HL-60 (cell line): ENCODE results near the gene UVSSA.
"Not testable (repeated sequence)": the region's sequence is repeated elsewhere in the genome, so short reads cannot be mapped to it uniquely, and the experiment has no call there.

Experiments used
- DNase-seq, 2 experiments: peaks; one replicate each; pipeline ENCODE4 v3.0.0-alpha.2; 2010 to 2020; ENCODE audit warnings: low read depth in 1 of 2, low spot score in 1 of 2
- H3K27ac ChIP-seq: fragments of 250-450 bp; sonication (Bioruptor Pico); replicated peaks from 2 replicates; pipeline ENCODE4 v1.5.1; 2020; ENCODE audit warnings: mild to moderate bottlenecking, moderate library complexity
- H3K27me3 ChIP-seq: fragments of 250-450 bp; sonication (Bioruptor Pico); 2 replicates; pipeline ENCODE4 v1.5.1; 2021; ENCODE audit warnings: mild to moderate bottlenecking, moderate library complexity; ENCODE audit not compliant: insufficient read depth, poor library complexity, severe bottlenecking
- H3K4me3 ChIP-seq: replicated peaks from 2 replicates; pipeline ENCODE4 v1.5.1; 2011; ENCODE audit warnings: mild to moderate bottlenecking, control low read depth, low read length; ENCODE audit not compliant: insufficient read depth
- GABPA ChIP-seq: IDR thresholded peaks from 2 replicates; pipeline ENCODE4 v1.6.1; 2012; ENCODE audit warnings: low read depth
- POLR2AphosphoS5 ChIP-seq: IDR thresholded peaks from 2 replicates; pipeline ENCODE4 v1.6.1; 2012; ENCODE audit warnings: low read depth
- SPI1 ChIP-seq: IDR thresholded peaks from 2 replicates; pipeline ENCODE4 v1.6.1; 2012; ENCODE audit warnings: low read depth, mild to moderate bottlenecking, borderline replicate concordance
- TF ChIP-seq, protein P1 (sequence below): IDR thresholded peaks from 2 replicates; pipeline ENCODE4 v1.6.1; 2012; ENCODE audit warnings: low read depth; ENCODE audit not compliant: insufficient replicate concordance
- TF ChIP-seq, protein P2 (sequence below): IDR thresholded peaks from one replicate; pipeline ENCODE4 v1.5.1; 2011; ENCODE audit warnings: low read length, control low read depth, inconsistent platforms; ENCODE audit not compliant: insufficient read depth

The UVSSA gene

GRCh38 chr4:1335193-1335883, 11.7 kb upstream of the UVSSA start:
- peak overlapping the region; percentile 61 for H3K27ac ChIP-seq
- peak; percentile 19; the same call in 1 of the 2 replicates for TF ChIP-seq POLR2AphosphoS5
- not testable (repeated sequence) for H3K27me3 ChIP-seq, H3K4me3 ChIP-seq
- DNase-seq: peak; percentile 7 to 54

DNA sequence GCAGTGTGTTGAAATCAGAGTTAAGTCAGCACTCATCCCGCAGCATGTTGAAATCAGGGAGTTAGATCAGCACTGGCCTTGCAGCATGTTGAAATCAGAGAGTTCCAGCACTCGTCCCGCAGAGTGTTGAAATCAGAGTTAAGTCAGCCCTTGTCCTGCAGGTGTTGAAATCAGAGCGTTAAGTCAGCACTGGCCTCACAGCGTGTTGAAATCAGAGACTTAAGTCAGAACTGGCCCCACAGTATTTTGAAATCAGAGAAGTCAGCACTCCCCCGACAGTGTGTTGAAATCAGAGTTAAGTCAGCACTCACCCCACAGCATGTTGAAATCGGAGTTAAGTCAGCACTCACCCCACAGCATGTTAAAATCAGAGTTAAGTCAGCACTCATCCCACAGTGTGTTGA, 10.9 kb upstream of the UVSSA start:
- Histone ChIP-seq H3K27ac (peak overlapping the region; percentile 29), H3K4me3 (no peak overlapping the region), H3K27me3 (no peaks in the 10 kb centered on the region)
- peak; percentile 49 for TF ChIP-seq GABPA
- TF ChIP-seq, protein P1, sequence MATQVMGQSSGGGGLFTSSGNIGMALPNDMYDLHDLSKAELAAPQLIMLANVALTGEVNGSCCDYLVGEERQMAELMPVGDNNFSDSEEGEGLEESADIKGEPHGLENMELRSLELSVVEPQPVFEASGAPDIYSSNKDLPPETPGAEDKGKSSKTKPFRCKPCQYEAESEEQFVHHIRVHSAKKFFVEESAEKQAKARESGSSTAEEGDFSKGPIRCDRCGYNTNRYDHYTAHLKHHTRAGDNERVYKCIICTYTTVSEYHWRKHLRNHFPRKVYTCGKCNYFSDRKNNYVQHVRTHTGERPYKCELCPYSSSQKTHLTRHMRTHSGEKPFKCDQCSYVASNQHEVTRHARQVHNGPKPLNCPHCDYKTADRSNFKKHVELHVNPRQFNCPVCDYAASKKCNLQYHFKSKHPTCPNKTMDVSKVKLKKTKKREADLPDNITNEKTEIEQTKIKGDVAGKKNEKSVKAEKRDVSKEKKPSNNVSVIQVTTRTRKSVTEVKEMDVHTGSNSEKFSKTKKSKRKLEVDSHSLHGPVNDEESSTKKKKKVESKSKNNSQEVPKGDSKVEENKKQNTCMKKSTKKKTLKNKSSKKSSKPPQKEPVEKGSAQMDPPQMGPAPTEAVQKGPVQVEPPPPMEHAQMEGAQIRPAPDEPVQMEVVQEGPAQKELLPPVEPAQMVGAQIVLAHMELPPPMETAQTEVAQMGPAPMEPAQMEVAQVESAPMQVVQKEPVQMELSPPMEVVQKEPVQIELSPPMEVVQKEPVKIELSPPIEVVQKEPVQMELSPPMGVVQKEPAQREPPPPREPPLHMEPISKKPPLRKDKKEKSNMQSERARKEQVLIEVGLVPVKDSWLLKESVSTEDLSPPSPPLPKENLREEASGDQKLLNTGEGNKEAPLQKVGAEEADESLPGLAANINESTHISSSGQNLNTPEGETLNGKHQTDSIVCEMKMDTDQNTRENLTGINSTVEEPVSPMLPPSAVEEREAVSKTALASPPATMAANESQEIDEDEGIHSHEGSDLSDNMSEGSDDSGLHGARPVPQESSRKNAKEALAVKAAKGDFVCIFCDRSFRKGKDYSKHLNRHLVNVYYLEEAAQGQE: no peak
- TF ChIP-seq POLR2AphosphoS5: peak; percentile 82
- DNase-seq: peak; percentile 66 to 94

DNA sequence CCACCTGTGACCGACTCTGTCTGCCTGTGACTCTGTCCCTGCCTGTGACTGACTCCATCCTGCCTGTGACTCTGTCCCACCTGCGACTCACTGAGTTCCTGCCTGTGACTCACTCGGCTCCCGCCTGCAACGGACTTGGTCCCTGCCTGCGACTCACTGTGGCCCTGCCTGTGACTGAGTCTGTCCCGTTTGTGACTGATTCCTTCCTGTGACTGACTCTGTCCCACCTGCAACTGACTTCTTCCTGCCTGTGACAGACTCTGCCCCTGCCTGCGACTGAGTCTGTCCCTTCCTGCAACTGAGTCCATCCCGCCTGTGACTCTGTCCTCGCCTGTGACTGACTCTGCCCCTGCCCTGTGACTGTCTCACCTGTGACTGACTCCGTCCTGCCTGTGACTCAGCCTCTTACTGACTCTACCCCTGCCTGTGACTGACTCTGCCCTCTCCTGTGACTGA, 9.6 kb upstream of the UVSSA start:
- Histone ChIP-seq H3K27me3 (no peaks in the 10 kb centered on the region), H3K4me3 (no peak overlapping the region), H3K27ac (no peak overlapping the region)
- TF ChIP-seq, protein P2, sequence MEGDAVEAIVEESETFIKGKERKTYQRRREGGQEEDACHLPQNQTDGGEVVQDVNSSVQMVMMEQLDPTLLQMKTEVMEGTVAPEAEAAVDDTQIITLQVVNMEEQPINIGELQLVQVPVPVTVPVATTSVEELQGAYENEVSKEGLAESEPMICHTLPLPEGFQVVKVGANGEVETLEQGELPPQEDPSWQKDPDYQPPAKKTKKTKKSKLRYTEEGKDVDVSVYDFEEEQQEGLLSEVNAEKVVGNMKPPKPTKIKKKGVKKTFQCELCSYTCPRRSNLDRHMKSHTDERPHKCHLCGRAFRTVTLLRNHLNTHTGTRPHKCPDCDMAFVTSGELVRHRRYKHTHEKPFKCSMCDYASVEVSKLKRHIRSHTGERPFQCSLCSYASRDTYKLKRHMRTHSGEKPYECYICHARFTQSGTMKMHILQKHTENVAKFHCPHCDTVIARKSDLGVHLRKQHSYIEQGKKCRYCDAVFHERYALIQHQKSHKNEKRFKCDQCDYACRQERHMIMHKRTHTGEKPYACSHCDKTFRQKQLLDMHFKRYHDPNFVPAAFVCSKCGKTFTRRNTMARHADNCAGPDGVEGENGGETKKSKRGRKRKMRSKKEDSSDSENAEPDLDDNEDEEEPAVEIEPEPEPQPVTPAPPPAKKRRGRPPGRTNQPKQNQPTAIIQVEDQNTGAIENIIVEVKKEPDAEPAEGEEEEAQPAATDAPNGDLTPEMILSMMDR: no peak
- TF ChIP-seq POLR2AphosphoS5: no peak
- TF ChIP-seq, protein P1: no peak
- no peak for TF ChIP-seq GABPA
- TF ChIP-seq SPI1: no peak
- no peak for DNase-seq

GRCh38 chr4:1337951-1338751, 8.9 kb upstream of the UVSSA start:
- Histone ChIP-seq H3K27me3 (no peaks in the 10 kb centered on the region), H3K27ac (no peak overlapping the region), H3K4me3 (no peak overlapping the region)
- TF ChIP-seq POLR2AphosphoS5 (no peak; the same call in 1 of the 2 replicates), GABPA (no peak), SPI1 (no peak)
- TF ChIP-seq, protein P2: no peak
- TF ChIP-seq, protein P1: no peak
- no peak for DNase-seq
